NCI-H1105 (cell line): ENCODE results near the gene CRABP1.

Experiments used
- DNase-seq: peaks from one replicate; lab custom pipeline; 2025; lab: John Stamatoyannopoulos, UW

CRABP1 gene

DNA sequence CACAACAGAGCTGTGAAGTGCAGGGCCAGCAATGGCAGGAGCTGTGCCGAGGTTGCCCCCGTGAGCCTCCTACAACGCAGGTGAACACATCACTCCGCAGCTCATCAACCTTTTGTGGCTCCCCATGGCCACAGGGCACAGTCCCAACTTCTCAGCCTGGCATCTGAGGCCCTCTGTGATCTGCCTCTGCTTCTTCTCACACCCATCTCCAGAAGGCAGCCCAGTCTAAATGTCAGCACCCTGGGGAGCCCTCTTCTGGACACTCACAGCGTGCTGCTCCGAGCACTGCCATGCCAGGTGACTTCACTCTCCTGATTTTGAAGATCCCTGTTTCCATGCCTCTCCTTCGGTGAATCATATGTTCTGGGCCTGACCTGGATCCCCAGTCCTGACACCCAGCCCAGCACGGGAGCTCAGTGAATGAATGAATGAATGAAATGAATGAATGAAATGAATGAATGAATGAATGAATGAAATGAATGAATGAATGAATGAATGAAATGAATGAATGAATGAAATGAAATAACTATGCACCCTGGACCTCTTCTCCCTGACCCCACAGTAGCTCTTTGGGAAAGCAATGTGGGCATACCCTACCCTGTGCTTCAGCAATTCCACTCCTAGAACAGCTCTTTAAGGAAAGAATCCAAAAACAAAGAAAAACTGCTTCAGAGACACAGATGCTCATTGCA is 22.9 kb upstream of the CRABP1 start:
- DNase-seq = no peak

DNA sequence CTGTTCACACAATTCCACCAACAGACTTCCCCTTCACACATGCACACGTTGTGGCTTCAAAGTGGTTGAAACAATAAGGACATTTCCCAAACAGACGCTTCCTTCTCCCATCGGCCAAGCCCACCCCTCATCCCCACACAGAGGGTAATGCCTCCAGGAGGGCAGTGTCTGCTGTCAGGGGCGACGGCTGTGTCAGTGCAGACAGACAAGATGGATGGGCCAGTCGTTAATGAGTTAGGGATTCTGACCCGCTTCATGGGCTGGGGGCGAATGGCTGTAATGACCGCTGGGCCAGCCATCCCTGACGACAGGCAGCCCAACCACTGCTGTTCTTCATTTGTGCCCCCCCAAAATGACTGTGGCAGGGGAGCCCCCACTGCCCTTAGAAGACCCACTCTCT is 20.6 kb upstream of the CRABP1 start:
- no peak for DNase-seq

DNA sequence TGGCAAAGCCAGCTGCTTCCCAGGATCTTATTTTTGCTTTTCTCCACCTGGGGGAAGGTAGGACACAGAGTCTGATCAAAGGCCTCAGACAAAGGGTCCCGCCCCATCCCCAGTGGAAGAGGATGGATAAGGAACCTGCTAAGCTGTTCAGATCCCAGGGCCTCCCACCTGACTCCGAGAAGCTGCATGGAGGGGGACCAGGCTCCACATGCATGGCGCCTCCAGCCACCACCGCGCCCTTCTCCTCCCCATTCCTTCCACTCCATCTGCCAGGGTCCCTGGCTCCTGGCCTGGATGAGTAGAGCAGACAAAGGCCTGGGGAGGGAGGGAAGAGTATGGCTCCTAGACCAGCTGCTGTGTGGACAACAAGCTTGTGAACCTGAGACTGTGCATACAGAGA is 20.0 kb upstream of the CRABP1 start:
- DNase-seq = no peak

DNA sequence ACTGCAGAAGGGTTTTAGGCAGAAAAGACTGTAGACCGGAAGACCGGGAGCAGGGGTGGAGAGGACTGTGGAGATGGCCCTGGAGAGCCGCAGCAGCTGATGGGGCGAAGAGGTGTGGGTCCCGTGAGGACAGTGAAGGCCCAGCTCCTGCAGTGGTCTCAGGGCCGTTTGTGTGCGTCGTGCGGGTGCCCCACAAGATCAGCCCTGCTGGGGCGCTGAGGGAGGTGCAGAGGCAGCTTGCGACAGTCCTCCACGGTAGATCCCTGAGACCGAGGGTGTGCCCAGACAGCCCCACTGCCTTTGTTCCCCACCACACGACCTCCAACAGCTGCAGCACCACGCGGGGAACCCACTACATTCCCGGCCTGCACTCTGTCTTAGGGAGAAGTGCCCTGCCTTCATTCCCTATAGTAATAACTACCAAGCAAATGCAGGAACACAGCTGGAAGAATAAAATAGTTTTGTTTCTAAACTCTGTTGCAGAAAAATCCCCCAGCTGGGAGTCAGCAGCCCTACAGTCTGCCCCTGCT is 19.0 kb upstream of the CRABP1 start:
- DNase-seq = no peak

- no peak for DNase-seq
Observed at GRCh38 chr15:78321786-78322185, 18.4 kb upstream of the CRABP1 start.

DNA sequence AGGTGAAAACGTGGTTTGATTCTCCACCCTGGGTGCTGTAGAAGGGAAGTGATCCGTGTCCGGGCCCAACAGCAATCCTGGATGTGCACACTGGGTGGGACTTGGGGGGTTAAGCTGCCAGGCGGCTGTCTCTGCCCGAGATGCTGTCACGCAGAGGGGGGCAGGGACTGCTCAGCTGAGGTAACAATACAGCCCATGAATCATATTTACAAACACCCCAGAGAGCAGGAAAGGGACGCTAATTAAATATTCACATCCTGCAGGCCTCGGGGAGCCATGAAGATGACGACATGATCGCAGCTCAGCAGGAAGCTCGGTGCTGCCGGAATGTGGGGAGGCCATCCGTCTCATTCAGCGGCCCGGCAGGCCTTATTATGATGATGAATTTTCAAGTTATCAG is 17.9 kb upstream of the CRABP1 start:
- no peak for DNase-seq

GRCh38 chr15:78322724-78323521 is 17.2 kb upstream of the CRABP1 start:
- DNase-seq = no peak

- DNase-seq = no peak
Observed at GRCh38 chr15:78323693-78324092, 16.5 kb upstream of the CRABP1 start.

DNA sequence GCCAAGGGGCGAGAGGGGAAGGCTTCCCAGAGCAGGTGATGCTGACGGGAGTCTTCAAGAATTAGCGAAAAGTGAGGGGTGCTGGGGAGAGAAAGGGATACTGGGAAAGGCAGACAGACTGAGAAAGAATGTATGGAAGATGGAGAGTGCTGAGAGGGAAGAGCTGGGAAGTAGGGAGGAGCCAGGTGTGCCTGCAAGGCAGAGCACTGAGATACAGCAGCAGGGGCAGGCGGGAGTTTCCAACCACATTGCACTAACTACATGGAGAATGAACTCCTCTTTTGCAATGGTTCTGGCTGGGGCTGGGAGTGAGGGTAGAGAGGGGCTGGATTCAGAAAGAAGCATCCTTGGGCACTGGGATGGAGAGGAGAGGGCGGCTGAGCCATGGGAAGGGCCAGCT is 16.0 kb upstream of the CRABP1 start:
- no peak for DNase-seq

DNA sequence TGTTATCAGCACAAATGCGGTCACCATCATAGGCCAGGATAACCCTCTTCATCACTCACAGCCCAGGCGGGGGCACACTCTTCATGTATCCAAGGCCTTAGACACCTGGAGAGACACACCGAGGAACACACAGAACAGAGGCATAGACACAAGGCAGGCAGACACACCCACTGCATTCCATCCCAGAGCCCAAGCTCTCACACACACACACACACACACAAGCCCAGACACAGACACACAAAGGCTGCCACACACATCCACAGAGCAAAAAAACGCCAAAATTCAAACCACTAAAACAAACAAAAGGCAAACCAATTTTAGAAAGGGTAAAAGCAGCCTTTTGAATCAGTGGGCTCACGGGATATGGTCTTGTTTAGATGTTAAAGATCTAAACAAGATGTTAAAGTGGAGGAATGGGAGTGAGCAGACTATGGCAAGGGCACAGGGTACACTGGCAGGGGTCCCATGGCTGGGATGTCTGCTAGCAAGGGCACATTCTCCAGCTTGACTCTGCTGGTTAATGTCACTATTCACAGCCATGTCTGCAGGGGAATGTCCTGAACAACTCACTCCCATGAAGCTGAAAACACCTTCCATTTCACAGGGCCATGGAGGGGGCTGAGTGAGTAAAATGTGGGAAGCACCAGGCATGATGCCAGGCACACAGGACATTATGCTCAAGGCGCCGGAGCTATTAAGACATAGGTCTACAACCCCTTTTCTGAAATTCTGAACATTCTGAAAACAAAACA is 14.9 kb upstream of the CRABP1 start:
- DNase-seq = no peak

DNA sequence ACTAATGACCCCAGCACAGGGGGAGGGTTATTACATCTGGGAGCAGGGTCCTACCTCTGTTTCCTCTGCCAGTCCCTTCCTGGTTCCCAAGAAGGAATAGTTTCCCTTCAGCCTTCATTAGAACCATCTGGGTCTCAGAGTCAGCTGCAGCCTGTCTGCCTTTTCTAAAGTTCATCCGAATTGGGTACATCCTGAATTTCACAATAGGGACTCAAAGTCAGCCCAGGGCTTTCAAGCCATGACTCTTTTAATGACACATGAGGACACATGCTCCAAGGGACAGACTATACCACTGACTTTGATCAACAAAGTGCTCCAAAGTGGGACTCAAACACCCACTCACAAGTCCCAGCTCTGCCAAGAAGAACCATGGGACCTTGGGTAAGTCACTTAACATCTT is 12.7 kb upstream of the CRABP1 start:
- DNase-seq = no peak

DNA sequence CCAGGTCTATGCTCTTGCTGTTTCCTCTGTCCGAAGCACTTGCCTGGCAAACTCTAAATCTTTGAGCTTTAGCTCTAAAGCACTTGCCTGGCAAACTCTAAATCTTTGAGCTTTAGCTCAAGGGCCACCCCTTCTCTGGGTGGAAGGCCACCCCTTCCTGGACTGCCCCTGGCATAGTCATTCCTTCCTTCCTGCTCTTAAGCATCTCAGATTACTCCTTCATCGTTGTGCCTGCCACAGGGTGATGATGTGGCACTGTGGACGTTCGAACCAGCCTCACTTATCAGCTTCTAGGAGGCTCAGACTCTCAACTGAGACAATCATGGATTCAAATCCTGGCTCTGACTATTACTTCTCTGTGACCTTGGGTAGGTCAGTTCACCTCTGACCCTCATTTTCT is 10.5 kb upstream of the CRABP1 start:
- no peak for DNase-seq

- DNase-seq = no peak
Observed at GRCh38 chr15:78334845-78335244, 5.3 kb upstream of the CRABP1 start.

GRCh38 chr15:78335985-78336384 is 4.2 kb upstream of the CRABP1 start:
- DNase-seq = no peak

GRCh38 chr15:78338781-78339180 is 1.4 kb upstream of the CRABP1 start:
- DNase-seq = no peak

DNA sequence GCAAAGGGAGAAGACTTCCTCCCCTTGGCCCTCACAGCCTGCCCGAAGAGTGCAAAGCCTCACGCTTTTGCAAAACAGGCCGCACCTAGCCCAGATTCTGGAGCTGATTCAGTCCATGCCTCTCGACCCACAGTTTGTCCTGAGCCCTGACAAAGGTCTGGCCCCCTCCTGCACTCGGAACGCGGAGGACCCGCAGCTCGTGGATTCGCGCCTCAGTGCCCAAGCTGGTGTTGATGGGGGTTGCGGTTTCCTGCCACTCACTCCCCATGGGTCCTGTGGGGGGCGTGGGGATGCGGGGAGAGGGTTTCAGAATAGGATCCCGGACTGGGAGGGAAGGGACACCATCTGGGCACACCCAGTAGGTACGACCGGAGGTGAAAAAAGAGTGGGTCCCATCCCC is 594 bp upstream of the CRABP1 start:
- no peak for DNase-seq

DNA sequence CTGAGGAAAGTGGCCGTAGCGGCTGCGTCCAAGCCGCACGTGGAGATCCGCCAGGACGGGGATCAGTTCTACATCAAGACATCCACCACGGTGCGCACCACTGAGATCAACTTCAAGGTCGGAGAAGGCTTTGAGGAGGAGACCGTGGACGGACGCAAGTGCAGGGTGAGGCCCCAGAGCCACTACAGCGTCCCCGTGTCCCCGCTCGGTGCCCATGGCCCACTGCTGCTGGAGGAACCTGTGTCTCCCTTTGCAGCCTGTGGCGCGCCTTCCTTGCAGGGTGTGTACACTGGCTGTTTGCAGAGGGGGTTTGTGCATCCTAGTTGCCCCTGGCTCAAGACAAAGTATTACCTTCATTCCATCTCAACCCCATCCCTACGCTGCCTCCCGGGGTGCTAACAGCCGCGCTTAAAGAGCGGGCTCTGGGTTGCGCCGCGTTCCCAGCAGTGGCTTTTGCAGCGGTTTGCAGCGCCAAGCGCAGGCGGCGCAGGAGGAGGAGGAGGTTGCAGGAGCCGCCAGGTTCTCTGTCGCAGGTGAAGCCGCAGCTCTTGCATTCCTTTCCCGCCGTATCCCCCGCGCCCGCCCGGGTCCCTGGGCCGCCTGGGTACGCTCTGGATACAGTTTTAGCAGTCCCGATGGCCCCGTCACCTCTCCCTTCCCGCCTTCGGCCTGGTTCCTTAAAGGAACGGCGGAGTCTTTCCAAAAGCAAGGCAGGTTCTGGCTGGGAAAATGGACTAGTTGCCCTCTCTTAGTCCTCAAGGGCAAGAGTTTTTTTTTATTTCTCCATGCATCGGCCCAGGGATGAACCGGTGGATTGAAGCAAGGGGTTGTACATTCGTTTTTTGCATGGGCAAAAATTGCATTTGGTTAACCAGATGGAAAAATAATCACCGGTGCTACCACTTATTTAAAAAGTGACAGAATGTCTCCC is 1.2 kb downstream of the CRABP1 start:
- DNase-seq = no peak

DNA sequence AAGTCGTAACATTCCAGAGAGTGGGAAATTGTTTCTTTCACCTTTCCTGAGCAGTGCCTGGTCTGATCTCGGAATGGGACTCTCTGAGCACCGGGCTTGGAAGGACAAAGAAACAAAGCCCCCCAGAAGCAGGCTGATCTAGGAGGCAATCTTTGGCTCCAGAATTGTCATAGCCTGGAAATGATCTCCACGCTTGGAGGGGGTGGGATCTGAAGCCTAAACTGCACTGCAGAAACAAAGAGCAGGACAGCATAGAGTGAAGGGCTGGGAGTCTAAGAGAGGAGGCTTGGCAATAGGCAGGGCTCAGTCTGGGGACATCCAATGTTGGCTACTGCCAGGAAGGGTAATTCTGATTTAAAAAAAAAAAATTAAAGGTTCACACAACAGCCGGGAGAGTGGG is 1.9 kb downstream of the CRABP1 start:
- no peak for DNase-seq

GRCh38 chr15:78343276-78344060 is 3.3 kb downstream of the CRABP1 start:
- no peak for DNase-seq

DNA sequence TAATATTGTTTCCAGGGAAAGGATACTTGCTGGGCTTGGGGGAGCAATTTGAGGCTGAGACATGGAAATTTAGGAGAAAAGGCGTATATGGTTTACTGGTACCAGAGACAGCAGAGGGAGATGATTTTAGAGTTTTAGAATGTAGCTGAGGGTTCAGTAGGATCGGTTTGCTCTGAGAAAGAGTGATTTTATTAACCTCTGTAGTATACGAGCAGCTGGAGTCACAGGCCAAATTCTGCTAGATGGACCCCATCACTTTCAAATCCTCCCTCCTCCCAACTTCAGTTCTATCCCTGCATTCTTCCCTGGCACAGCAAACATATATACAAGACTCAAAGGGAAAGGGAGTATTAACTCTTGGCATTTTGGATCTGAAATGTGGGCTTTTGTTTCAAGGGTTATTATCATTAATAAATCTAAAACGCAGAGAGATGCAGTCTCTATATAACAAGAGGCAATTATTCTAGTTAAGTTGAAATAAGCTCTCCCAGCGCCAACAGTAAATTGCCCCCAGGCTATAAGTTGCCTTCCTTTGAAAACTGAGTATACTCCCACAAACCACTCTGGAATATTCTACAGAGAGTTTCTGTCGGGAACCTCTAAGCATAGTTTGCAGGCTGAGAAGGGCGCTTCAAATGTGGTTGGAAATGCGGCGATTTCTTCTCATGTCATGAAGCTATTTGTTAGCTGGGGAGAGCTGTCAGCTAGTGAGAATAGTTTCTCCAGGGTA is 5.4 kb downstream of the CRABP1 start:
- no peak for DNase-seq
